Hepatocyte (in vitro differentiated cells): Measurements from ENCODE around the gene FGR. TPM values are rescaled to one million over a fixed set of nuclear protein-coding genes. Genes with fewer than 3 reads are reported as not detected.

ENCODE experiments used
- DNase-seq: peaks from one replicate; pipeline ENCODE4 v3.0.0-alpha.2; 2016; ENCODE audit warnings: low spot score
- H2AFZ ChIP-seq: fragments of 200-600 bp; sonication (generic); 2 replicates; pipeline ENCODE4 v1.6.0; 2016; ENCODE audit warnings: antibody characterized with exemption, mild to moderate bottlenecking
- H3K27ac ChIP-seq: fragments of 200-600 bp; sonication (generic); 2 replicates; pipeline ENCODE4 v1.5.1; 2016; ENCODE audit warnings: mild to moderate bottlenecking
- H3K27me3 ChIP-seq: fragments of 200-600 bp; sonication (generic); 2 replicates; pipeline ENCODE4 v1.6.1; 2016
- H3K36me3 ChIP-seq: fragments of 200-600 bp; sonication (generic); replicated peaks from 2 replicates; pipeline ENCODE4 v1.5.1; 2016; ENCODE audit warnings: low read depth; ENCODE audit not compliant: insufficient read depth
- H3K4me1 ChIP-seq: fragments of 200-600 bp; sonication (generic); 2 replicates; pipeline ENCODE4 v1.5.1; 2016; ENCODE audit warnings: mild to moderate bottlenecking, moderate library complexity; ENCODE audit not compliant: insufficient read depth
- H3K4me2 ChIP-seq: fragments of 200-600 bp; sonication (generic); 2 replicates; pipeline ENCODE4 v1.6.0; 2016
- H3K4me3 ChIP-seq: fragments of 200-600 bp; sonication (generic); 2 replicates; pipeline ENCODE4 v1.5.1; 2016; ENCODE audit warnings: mild to moderate bottlenecking
- H3K79me2 ChIP-seq: fragments of 200-600 bp; sonication (generic); 2 replicates; pipeline ENCODE4 v1.6.0; 2017; ENCODE audit warnings: mild to moderate bottlenecking
- H3K9me2 ChIP-seq: fragments of 200-600 bp; sonication (generic); replicated peaks from 2 replicates; pipeline ENCODE4 v1.6.0; 2017; ENCODE audit warnings: mild to moderate bottlenecking; ENCODE audit not compliant: insufficient read depth
- H3K9me3 ChIP-seq: fragments of 200-600 bp; sonication (generic); 2 replicates; pipeline ENCODE4 v1.5.1; 2016; ENCODE audit warnings: low read depth, mild to moderate bottlenecking
- H4K20me1 ChIP-seq: fragments of 200-600 bp; sonication (generic); 2 replicates; pipeline ENCODE4 v1.6.0; 2016; ENCODE audit warnings: mild to moderate bottlenecking; ENCODE audit not compliant: insufficient read depth, poor library complexity, severe bottlenecking
- EZH2 ChIP-seq: fragments of 200-600 bp; sonication (generic); IDR thresholded peaks from 2 replicates; pipeline ENCODE4 v1.6.1; 2016; ENCODE audit warnings: antibody characterized with exemption, mild to moderate bottlenecking, borderline replicate concordance
- EZH2phosphoT487 ChIP-seq: fragments of 200-600 bp; sonication (generic); IDR thresholded peaks from one replicate; pipeline ENCODE4 v1.6.1; 2018; ENCODE audit warnings: antibody characterized with exemption, mild to moderate bottlenecking, low read depth, moderate library complexity; ENCODE audit not compliant: unreplicated experiment, severe bottlenecking
- WGBS: methylation state at CpG from one replicate; pipeline ENCODE4 v1.1.6; 2016; ENCODE audit warnings: low lambda C conversion rate; ENCODE audit errors: missing lambda C conversion rate; 5-methylcytosine and 5-hydroxymethylcytosine counted together
- polyA plus RNA-seq: library from polyadenylated mRNA; unstranded; fragments of >200 nt; fragmentation: Nextera tagmentation; extraction: Ambion mirVana; gene quantifications from 2 replicates; pipeline ENCODE4 v1.2.1, GENCODE V29; 2016
- total RNA-seq: library from RNA; depleted of rRNA; stranded (reverse); fragments of >200 nt; gene quantifications from 2 replicates; pipeline ENCODE4 v1.2.3, GENCODE V29; 2014
- TF ChIP-seq, protein P1 (sequence below): fragments of 200-600 bp; sonication (generic); IDR thresholded peaks from 2 replicates; pipeline ENCODE4 v1.5.1; 2016; ENCODE audit warnings: antibody characterized with exemption, mild to moderate bottlenecking; ENCODE audit not compliant: poor library complexity

Gene FGR
- total and polyA plus RNA-seq, 2 experiments from 2014 or later, result 0.28 to 0.73 TPM

DNA sequence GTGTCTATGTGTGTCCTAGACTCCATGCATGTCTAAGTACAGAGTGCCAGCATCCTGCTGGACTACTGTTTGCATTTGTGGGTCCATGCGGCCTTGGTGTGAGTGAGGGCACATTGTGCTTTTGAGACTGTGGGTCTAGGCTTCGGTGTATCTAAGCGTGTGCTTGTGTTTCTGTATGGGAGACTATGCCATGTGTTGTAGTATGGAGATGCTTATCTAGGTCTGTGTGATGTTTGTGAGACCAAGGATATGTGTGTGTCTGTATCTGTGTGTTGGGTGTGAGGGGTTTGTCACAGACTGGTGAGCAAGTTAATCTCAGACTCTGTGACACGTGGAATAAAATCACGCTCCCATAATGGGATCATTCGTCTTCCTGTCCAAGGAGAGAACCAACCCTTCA is 45.5 kb downstream of the FGR start:
- H3K4me3 ChIP-seq, result no peak overlapping the region
- H3K79me2 ChIP-seq, result peaks cover 100% of the 10 kb centered on the region
- H3K4me2 ChIP-seq, result peak overlapping the region; percentile 55
- no peak overlapping the region for H2AFZ ChIP-seq
- peaks cover 54% of the 10 kb centered on the region for H3K4me1 ChIP-seq
- no peaks in the 10 kb centered on the region for H3K36me3 ChIP-seq
- peaks cover 98% of the 10 kb centered on the region for H4K20me1 ChIP-seq
- TF ChIP-seq, protein P1, sequence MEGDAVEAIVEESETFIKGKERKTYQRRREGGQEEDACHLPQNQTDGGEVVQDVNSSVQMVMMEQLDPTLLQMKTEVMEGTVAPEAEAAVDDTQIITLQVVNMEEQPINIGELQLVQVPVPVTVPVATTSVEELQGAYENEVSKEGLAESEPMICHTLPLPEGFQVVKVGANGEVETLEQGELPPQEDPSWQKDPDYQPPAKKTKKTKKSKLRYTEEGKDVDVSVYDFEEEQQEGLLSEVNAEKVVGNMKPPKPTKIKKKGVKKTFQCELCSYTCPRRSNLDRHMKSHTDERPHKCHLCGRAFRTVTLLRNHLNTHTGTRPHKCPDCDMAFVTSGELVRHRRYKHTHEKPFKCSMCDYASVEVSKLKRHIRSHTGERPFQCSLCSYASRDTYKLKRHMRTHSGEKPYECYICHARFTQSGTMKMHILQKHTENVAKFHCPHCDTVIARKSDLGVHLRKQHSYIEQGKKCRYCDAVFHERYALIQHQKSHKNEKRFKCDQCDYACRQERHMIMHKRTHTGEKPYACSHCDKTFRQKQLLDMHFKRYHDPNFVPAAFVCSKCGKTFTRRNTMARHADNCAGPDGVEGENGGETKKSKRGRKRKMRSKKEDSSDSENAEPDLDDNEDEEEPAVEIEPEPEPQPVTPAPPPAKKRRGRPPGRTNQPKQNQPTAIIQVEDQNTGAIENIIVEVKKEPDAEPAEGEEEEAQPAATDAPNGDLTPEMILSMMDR, result no peak
- H3K9me2 ChIP-seq, result no peaks in the 10 kb centered on the region
- peak overlapping the region; percentile 75 for H3K27ac ChIP-seq
- no peaks in the 10 kb centered on the region for H3K27me3 ChIP-seq
- WGBS, result 89% methylated on average over 6 of the region's 6 CpGs
- DNase-seq, result no peak
- H3K9me3 ChIP-seq, result no peaks in the 10 kb centered on the region

DNA sequence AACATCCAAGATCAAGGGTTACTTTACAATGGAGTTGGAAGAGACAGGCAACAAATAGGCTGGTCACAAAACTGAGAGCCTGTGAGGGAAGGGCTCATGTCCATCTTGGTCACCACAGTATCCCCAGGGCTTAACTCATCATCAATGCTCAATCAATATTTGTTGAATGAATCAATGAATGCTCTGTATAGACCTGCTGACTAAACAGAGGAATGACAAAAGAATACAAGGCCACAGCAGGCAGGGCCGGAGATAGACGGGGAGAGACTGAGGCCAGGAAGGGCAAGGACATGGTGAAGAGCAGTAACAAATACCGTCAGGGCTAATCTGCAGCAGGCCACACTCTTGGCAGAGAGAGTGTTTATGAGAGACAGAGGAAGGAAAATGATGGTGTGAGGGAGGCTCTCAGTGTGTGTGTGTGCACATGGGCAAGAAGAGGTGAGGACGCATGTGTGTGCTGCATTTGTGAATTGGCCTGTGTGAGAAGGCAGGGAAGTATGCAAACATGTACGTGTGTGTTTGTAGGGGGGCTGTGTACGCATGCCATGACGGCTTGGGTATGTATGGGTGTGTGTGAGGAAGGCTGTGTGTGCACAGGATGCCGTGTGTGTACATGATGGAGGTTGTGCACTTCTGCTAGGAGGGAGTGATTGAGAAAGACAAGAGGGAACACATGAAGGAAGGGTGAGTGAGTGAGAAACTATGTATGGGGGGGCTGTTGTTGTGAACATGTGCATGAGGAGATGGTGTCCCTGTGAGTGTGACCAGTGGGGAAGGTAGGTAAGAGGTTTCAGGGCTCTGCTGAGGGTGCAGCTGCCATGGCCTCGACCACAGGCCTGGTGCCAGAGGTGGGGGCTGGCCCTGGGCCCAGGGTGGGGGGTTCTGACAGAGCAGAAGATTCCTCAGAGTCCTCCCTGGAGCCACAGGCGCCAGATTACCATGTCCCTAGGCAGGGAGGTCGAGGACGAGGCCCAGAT is 46.4 kb downstream of the FGR start:
- H3K4me2 ChIP-seq, result no peak overlapping the region
- no peaks in the 10 kb centered on the region for H3K27me3 ChIP-seq
- H3K9me3 ChIP-seq, result no peaks in the 10 kb centered on the region
- no peak overlapping the region for H3K4me3 ChIP-seq
- H3K9me2 ChIP-seq, result no peaks in the 10 kb centered on the region
- peaks cover 98% of the 10 kb centered on the region for H4K20me1 ChIP-seq
- DNase-seq, result no peak
- WGBS, result 78% methylated on average over 12 of the region's 12 CpGs
- peaks cover 100% of the 10 kb centered on the region for H3K79me2 ChIP-seq
- TF ChIP-seq, protein P1, result no peak
- H3K4me1 ChIP-seq, result peaks cover 48% of the 10 kb centered on the region
- H3K36me3 ChIP-seq, result no peaks in the 10 kb centered on the region
- no peak overlapping the region for H2AFZ ChIP-seq
- peak overlapping the region; percentile 75 for H3K27ac ChIP-seq

DNA sequence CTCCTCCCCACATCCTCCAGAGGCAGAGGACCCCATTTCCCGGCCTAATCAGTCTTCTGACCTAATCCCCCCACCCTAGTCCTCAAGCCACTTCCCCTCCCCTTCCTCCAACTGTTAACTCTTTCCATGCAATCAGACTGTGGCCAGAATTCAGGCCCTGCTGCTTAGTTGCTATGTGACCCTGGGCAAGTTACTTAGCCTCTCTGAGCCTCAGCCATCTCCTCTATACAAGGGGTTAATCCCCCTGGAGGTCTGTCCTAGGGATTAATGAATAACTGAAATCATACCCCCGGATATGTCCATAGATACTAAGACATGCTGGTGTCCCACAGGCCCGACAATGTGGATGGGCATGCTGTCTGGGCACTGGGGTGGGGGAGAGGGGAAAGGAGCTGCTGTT is 49.3 kb downstream of the FGR start:
- TF ChIP-seq, protein P1, result no peak
- TF ChIP-seq EZH2phosphoT487 (no peak), EZH2 (no peak)
- Histone ChIP-seq H3K9me2 (no peaks in the 10 kb centered on the region), H3K4me1 (peaks cover 27% of the 10 kb centered on the region), H2AFZ (no peak overlapping the region), H3K27me3 (no peaks in the 10 kb centered on the region), H3K4me2 (no peak overlapping the region), H3K27ac (no peak overlapping the region), H3K36me3 (no peaks in the 10 kb centered on the region), H3K4me3 (no peak overlapping the region), H4K20me1 (peaks cover 92% of the 10 kb centered on the region), H3K79me2 (peaks cover 100% of the 10 kb centered on the region), H3K9me3 (no peaks in the 10 kb centered on the region)
- no peak for DNase-seq
- WGBS, result 53% methylated on average over 3 of the region's 3 CpGs
